RWPE1 (cell line): ENCODE measurements around the gene CACNA1F.

Experiments used
- CTCF ChIA-PET: fragments of 350-600 bp; sonication (Branson Sonifier 250); formaldehyde crosslinking; extraction: SDS; loops from one replicate; lab custom pipeline; 2021; lab: Yijun Ruan, JAX
- POLR2A ChIA-PET: fragments of 400-600 bp; formaldehyde crosslinking; extraction: SDS; loops from one replicate; lab custom pipeline; 2020; ENCODE audit warnings: antibody characterized with exemption; ENCODE audit not compliant: low non-redundant PET; lab: Yijun Ruan, JAX
- DNase-seq: peaks from one replicate; pipeline ENCODE4 v3.0.0; 2012; ENCODE audit warnings: low spot score
- H3K27ac ChIP-seq: fragments of 450-650 bp; 2 replicates; pipeline ENCODE4 v1.5.1; 2017
- CTCF ChIP-seq: fragments of 450-650 bp; conservative IDR thresholded peaks from 2 replicates; pipeline ENCODE4 v1.5.1; 2017; ENCODE audit warnings: low read depth, mild to moderate bottlenecking

CACNA1F gene

DNA sequence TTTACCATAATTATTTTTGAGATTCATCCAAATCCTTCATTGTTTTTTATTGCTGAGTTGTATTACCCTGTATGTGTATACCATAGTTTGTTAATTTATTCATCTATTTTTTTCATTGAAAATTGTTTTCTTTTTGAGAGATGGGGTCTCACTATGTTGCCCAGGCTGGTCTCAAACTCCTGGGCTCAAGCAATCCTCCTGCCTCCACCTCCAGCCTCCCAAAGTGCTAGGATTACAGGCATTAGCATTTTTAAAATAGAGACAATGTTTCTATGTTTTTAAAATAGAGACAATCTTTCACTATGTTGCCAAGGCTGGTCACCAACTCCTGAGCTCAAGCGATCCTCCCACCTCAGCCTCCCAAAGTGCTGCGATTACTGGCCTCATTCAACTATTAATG lies 72.2 kb downstream of the CACNA1F start:
- ChIA-PET POLR2A (no interaction called here), CTCF (no interaction called here)
- TF ChIP-seq CTCF: no peak
- DNase-seq: no peak
- no peak overlapping the region for H3K27ac ChIP-seq

GRCh38 chrX:49157194-49157593 lies 75.9 kb downstream of the CACNA1F start:
- no peak for TF ChIP-seq CTCF
- POLR2A ChIA-PET: no interaction called here
- CTCF ChIA-PET: no interaction called here
- no peak for DNase-seq
- H3K27ac ChIP-seq: no peak overlapping the region

DNA sequence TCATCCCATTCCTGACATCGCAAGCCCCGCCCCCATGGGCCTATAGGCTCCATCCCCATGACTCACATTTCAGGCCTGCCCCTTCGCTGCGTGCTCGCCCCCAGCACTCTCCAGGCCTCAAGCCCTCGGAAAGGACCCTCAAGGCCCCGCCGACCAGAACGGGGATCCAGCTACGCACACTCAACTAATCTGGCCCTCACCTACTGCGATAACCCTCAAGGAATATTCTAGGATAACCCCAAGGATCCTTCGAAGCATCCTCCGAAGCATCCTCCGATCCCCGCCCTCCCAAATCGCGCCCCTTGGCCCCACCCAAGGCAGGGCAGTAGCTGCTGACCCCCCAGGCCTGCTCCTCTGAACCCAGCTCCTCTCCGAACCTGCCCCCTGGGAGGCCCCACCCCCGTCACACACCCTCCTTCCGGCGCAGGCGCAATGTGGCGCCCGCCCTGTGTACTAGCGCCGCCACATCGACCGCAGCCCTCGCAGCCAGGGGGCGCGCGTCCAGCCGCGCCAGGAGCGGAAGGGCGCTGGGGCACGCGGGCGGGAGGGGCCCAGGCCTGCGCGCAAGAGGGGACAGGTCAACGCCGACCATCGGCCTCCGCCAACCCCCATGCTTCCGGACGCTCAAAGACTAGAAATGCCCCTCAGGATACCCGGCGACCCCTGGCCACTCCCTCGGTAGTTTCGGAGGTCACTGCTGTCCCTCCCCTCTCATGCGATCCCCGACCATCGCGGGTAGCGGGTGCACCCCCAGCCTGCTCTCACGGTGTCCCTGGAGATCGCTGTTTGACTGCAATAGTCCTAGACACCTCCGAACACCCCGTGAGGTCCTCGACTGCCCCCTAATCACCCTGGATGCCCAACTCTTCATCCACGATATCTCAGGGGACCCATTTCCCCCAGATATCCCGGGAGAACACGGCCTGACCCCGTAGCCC lies 77.0 kb downstream of the CACNA1F start:
- POLR2A ChIA-PET: no interaction called here
- H3K27ac ChIP-seq: peak overlapping the region; percentile 94
- CTCF ChIA-PET: interaction anchor here (1.1 kb wide), 1 partner anchor 33 kb away, joined by 3 read pairs; no protein-coding TSS in a partner anchor
- peak; percentile 79 for DNase-seq
- peak; percentile 72 for TF ChIP-seq CTCF

DNA sequence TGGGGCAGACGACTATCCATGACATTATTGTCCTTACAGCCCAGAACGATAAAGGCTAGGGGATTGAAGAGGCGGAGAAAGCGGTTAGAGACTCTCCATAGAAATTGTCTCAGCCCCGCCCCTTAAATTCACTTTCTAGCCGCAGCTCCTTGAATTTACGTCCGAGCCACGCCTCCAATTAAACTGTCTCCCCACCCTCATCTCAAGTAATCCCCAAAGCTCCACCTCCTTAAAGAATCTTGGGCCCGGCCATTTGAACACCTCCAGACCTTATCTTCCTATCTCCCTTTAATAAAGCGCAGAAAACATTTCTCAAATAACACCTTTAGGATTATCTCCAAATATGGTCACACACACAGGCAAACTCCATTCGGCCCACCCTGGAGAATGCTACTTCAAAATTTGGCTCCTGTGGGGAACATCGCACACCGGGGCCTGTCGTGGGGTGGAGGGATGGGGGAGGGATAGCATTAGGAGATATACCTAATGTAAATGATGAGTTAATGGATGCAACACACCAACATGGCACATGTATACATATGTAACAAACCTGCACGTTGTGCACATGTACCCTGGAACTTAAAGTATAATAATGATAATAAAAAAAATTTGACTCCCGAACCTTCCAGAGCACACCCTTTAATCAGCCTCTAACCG lies 77.8 kb downstream of the CACNA1F start:
- peak overlapping the region; percentile 94 for H3K27ac ChIP-seq
- ChIA-PET POLR2A (interaction anchor here (0.5 kb wide), 1 partner anchor 24 kb away, joined by 12 read pairs; no protein-coding TSS in a partner anchor), CTCF (interaction anchor here (0.6 to 1.1 kb wide), 2 partner anchors 32 to 501 kb away, joined by 3 read pairs; no protein-coding TSS in a partner anchor)
- peak; percentile 70 for DNase-seq
- TF ChIP-seq CTCF: no peak
